ENCODE measurements around the gene VAX1. TPM values are rescaled to one million over a fixed set of nuclear protein-coding genes. Genes with fewer than 3 reads are reported as not detected.

VAX1 gene
- total RNA-seq, 1 experiment from 2014 or later: 0.04 TPM

DNA sequence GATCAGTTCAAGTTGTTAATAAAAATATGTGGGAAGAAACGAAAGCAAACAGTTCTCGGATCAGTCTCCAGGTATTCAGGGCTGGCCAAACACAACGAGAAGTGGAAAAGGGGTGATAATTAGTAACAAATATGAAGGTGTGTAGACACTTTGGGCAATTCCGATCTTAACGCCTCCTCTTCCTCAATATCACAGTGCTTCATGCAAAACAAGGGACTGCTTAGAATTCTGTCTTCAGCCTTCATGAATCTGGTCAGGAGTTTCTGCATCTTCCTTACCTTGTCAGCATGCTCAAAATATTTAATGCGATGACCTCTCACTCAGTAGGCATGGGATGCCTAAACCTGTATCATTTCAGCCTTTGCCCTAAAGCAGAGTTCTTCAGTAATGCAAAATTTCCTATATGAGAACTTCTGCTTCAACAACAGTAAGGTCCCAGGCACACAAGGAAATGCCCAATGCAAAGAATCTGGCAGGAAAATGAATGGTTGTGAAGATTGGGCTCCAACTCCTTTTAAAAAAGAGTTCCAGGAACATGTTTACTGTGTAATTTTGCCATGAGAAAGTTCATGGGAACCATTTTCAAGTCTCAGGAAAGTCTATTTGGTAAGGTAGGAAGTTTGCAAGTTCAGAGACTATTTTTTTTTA, 23.4 kb upstream of the VAX1 start:
- peaks cover 100% of the 10 kb centered on the region for H3K27me3 Mint-ChIP-seq (ENCODE audit: low read depth)
- H3K36me3 Mint-ChIP-seq: no peaks in the 10 kb centered on the region
- DNase-seq (ENCODE audit: low spot score) (no peak), ATAC-seq (no peak)
- no peak overlapping the region for H3K4me3 Mint-ChIP-seq
- TF ChIP-seq ZNF317 (CRISPR knock-in tag; IDR thresholded peaks at IDR 0.05; ENCODE audit: borderline replicate concordance, low read depth): no peak
- TF ChIP-seq ZNF671 (CRISPR knock-in tag; IDR thresholded peaks at IDR 0.05): no peak
- TF ChIP-seq, protein P1, sequence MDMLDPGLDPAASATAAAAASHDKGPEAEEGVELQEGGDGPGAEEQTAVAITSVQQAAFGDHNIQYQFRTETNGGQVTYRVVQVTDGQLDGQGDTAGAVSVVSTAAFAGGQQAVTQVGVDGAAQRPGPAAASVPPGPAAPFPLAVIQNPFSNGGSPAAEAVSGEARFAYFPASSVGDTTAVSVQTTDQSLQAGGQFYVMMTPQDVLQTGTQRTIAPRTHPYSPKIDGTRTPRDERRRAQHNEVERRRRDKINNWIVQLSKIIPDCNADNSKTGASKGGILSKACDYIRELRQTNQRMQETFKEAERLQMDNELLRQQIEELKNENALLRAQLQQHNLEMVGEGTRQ (CRISPR knock-in tag; IDR thresholded peaks at IDR 0.05): no peak
- TF ChIP-seq NFE2L1 (CRISPR knock-in tag; IDR thresholded peaks at IDR 0.05): no peak
- TF ChIP-seq, protein P2, sequence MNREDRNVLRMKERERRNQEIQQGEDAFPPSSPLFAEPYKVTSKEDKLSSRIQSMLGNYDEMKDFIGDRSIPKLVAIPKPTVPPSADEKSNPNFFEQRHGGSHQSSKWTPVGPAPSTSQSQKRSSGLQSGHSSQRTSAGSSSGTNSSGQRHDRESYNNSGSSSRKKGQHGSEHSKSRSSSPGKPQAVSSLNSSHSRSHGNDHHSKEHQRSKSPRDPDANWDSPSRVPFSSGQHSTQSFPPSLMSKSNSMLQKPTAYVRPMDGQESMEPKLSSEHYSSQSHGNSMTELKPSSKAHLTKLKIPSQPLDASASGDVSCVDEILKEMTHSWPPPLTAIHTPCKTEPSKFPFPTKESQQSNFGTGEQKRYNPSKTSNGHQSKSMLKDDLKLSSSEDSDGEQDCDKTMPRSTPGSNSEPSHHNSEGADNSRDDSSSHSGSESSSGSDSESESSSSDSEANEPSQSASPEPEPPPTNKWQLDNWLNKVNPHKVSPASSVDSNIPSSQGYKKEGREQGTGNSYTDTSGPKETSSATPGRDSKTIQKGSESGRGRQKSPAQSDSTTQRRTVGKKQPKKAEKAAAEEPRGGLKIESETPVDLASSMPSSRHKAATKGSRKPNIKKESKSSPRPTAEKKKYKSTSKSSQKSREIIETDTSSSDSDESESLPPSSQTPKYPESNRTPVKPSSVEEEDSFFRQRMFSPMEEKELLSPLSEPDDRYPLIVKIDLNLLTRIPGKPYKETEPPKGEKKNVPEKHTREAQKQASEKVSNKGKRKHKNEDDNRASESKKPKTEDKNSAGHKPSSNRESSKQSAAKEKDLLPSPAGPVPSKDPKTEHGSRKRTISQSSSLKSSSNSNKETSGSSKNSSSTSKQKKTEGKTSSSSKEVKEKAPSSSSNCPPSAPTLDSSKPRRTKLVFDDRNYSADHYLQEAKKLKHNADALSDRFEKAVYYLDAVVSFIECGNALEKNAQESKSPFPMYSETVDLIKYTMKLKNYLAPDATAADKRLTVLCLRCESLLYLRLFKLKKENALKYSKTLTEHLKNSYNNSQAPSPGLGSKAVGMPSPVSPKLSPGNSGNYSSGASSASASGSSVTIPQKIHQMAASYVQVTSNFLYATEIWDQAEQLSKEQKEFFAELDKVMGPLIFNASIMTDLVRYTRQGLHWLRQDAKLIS (CRISPR knock-in tag; IDR thresholded peaks at IDR 0.05; ENCODE audit: borderline replicate concordance): no peak
- no peak for TF ChIP-seq ZNF396 (CRISPR knock-in tag; IDR thresholded peaks at IDR 0.05; ENCODE audit: borderline replicate concordance)
- TF ChIP-seq, protein P3, sequence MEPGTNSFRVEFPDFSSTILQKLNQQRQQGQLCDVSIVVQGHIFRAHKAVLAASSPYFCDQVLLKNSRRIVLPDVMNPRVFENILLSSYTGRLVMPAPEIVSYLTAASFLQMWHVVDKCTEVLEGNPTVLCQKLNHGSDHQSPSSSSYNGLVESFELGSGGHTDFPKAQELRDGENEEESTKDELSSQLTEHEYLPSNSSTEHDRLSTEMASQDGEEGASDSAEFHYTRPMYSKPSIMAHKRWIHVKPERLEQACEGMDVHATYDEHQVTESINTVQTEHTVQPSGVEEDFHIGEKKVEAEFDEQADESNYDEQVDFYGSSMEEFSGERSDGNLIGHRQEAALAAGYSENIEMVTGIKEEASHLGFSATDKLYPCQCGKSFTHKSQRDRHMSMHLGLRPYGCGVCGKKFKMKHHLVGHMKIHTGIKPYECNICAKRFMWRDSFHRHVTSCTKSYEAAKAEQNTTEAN (CRISPR knock-in tag; IDR thresholded peaks at IDR 0.05): no peak
- no peak for TF ChIP-seq GRHL2 (CRISPR knock-in tag; IDR thresholded peaks at IDR 0.05; ENCODE audit: insufficient replicate concordance, severe bottlenecking)
- TF ChIP-seq, protein P4, sequence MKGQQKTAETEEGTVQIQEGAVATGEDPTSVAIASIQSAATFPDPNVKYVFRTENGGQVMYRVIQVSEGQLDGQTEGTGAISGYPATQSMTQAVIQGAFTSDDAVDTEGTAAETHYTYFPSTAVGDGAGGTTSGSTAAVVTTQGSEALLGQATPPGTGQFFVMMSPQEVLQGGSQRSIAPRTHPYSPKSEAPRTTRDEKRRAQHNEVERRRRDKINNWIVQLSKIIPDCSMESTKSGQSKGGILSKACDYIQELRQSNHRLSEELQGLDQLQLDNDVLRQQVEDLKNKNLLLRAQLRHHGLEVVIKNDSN (CRISPR knock-in tag; IDR thresholded peaks at IDR 0.05): no peak
- no peak for TF ChIP-seq RELA (CRISPR knock-in tag; IDR thresholded peaks at IDR 0.05; ENCODE audit: borderline replicate concordance)
- TF ChIP-seq, protein P5, sequence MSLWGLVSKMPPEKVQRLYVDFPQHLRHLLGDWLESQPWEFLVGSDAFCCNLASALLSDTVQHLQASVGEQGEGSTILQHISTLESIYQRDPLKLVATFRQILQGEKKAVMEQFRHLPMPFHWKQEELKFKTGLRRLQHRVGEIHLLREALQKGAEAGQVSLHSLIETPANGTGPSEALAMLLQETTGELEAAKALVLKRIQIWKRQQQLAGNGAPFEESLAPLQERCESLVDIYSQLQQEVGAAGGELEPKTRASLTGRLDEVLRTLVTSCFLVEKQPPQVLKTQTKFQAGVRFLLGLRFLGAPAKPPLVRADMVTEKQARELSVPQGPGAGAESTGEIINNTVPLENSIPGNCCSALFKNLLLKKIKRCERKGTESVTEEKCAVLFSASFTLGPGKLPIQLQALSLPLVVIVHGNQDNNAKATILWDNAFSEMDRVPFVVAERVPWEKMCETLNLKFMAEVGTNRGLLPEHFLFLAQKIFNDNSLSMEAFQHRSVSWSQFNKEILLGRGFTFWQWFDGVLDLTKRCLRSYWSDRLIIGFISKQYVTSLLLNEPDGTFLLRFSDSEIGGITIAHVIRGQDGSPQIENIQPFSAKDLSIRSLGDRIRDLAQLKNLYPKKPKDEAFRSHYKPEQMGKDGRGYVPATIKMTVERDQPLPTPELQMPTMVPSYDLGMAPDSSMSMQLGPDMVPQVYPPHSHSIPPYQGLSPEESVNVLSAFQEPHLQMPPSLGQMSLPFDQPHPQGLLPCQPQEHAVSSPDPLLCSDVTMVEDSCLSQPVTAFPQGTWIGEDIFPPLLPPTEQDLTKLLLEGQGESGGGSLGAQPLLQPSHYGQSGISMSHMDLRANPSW (CRISPR knock-in tag; conservative IDR thresholded peaks at IDR 0.05; ENCODE audit: low read depth): no peak
- no peak overlapping the region for H3K27ac Mint-ChIP-seq
- CTCF ChIA-PET: interaction anchor here (0.9 to 2.8 kb wide), 2 partner anchors 13 to 27 kb away, joined by 3 to 18 read pairs; no protein-coding TSS in a partner anchor
- POLR2A ChIA-PET: no interaction called here
- H3K9me3 Mint-ChIP-seq: no peaks in the 10 kb centered on the region
- H3K4me1 Mint-ChIP-seq: peaks cover 67% of the 10 kb centered on the region

DNA sequence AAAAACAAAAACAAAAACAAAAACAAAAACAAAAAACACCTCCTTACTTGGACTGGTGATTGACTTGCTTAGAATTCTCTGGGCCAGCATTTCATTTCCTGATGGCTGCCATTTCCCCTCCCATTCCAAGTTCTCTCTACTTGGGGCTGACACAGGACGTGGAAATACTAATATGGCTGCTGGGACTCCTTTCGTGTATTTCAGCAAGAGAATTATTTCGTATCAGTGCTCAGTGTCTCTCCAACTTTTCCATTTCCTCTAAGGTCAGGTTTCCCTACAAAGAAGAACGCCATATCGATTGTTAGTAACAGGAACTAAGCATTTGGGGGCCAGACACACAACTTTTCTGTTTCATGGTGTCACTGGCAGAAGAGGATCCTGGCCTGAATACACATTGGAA, 22.5 kb upstream of the VAX1 start:
- H3K27me3 Mint-ChIP-seq (ENCODE audit: low read depth): peaks cover 100% of the 10 kb centered on the region
- DNase-seq (ENCODE audit: low spot score) (no peak), ATAC-seq (no peak)
- ChIA-PET POLR2A (no interaction called here), CTCF (no interaction called here)
- H3K4me1 Mint-ChIP-seq: peaks cover 63% of the 10 kb centered on the region
- no peak overlapping the region for H3K4me3 Mint-ChIP-seq
- H3K36me3 Mint-ChIP-seq: no peaks in the 10 kb centered on the region
- H3K9me3 Mint-ChIP-seq: no peaks in the 10 kb centered on the region
- no peak overlapping the region for H3K27ac Mint-ChIP-seq
- TF ChIP-seq, protein P6, sequence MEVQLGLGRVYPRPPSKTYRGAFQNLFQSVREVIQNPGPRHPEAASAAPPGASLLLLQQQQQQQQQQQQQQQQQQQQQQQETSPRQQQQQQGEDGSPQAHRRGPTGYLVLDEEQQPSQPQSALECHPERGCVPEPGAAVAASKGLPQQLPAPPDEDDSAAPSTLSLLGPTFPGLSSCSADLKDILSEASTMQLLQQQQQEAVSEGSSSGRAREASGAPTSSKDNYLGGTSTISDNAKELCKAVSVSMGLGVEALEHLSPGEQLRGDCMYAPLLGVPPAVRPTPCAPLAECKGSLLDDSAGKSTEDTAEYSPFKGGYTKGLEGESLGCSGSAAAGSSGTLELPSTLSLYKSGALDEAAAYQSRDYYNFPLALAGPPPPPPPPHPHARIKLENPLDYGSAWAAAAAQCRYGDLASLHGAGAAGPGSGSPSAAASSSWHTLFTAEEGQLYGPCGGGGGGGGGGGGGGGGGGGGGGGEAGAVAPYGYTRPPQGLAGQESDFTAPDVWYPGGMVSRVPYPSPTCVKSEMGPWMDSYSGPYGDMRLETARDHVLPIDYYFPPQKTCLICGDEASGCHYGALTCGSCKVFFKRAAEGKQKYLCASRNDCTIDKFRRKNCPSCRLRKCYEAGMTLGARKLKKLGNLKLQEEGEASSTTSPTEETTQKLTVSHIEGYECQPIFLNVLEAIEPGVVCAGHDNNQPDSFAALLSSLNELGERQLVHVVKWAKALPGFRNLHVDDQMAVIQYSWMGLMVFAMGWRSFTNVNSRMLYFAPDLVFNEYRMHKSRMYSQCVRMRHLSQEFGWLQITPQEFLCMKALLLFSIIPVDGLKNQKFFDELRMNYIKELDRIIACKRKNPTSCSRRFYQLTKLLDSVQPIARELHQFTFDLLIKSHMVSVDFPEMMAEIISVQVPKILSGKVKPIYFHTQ (CRISPR knock-in tag; IDR thresholded peaks at IDR 0.05): no peak
- TF ChIP-seq, protein P3 (CRISPR knock-in tag; IDR thresholded peaks at IDR 0.05): no peak
- TF ChIP-seq HMGA2 (CRISPR knock-in tag; IDR thresholded peaks at IDR 0.05) (no peak), EMX1 (CRISPR knock-in tag; IDR thresholded peaks at IDR 0.05) (no peak), RELA (CRISPR knock-in tag; IDR thresholded peaks at IDR 0.05; ENCODE audit: borderline replicate concordance) (no peak), ZNF138 (CRISPR knock-in tag; conservative IDR thresholded peaks at IDR 0.05) (no peak)
- TF ChIP-seq, protein P7, sequence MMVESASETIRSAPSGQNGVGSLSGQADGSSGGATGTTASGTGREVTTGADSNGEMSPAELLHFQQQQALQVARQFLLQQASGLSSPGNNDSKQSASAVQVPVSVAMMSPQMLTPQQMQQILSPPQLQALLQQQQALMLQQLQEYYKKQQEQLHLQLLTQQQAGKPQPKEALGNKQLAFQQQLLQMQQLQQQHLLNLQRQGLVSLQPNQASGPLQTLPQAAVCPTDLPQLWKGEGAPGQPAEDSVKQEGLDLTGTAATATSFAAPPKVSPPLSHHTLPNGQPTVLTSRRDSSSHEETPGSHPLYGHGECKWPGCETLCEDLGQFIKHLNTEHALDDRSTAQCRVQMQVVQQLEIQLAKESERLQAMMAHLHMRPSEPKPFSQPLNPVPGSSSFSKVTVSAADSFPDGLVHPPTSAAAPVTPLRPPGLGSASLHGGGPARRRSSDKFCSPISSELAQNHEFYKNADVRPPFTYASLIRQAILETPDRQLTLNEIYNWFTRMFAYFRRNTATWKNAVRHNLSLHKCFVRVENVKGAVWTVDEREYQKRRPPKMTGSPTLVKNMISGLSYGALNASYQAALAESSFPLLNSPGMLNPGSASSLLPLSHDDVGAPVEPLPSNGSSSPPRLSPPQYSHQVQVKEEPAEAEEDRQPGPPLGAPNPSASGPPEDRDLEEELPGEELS (CRISPR knock-in tag; IDR thresholded peaks at IDR 0.05): no peak

Measured in WTC11 (cell line).